GM13976 (cell line): ENCODE data around the gene EML6.
A peak's percentile ranks its signal among the peaks of the same experiment; 100 is the strongest.

Experiments
- DNase-seq: peaks from one replicate; pipeline ENCODE4 v3.0.0; 2012; ENCODE audit warnings: low spot score
- CTCF ChIP-seq: IDR thresholded peaks from 2 replicates; pipeline ENCODE4 v1.5.1; 2012; ENCODE audit warnings: borderline replicate concordance, mild to moderate bottlenecking; ENCODE audit not compliant: insufficient read depth; ENCODE audit errors: extremely low read depth, missing control alignments, control extremely low read depth
- in situ Hi-C: fragments of 300-500 bp; cut with MboI; formaldehyde crosslinking; loops from one replicate; pipeline ENCODE4 v1.12.0; 2022; ENCODE audit warnings: low sequenced_read_pairs, mixed read lengths, inconsistent platforms; ENCODE audit not compliant: unreplicated experiment

The EML6 gene

GRCh38 chr2:55010149-55010591, 286.7 kb downstream of the EML6 start:
- no peak for TF ChIP-seq CTCF
- DNase-seq = peak; percentile 24
- in situ Hi-C loops = loop anchor here (10.0 kb wide), 1 partner anchor 155 kb away; no protein-coding TSS in a partner anchor

DNA sequence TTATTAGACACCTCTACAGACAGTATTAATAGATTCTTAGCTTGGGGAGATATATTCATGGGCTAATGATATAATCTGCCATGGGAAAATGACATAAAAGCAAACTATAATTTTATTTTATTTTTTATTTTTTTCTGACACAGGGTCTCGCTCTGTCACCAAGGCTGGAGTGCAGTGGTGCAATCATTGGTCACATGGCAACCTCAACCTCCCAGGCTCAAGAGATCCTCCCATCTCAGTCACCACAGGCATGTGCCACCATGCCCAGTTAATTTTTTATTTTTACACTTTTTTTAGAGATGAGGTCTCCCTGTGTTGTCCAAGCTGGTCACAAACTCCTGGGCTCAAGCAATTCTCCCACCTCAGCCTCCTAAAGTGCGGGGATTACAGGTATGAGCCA, 287.5 kb downstream of the EML6 start:
- in situ Hi-C loops = loop anchor here (10.0 kb wide), 1 partner anchor 154 kb away; no protein-coding TSS in a partner anchor
- no peak for DNase-seq

GRCh38 chr2:55011831-55012671, 288.6 kb downstream of the EML6 start:
- TF ChIP-seq CTCF = no peak
- in situ Hi-C loops = loop anchor here (10.0 kb wide), 1 partner anchor 153 kb away; no protein-coding TSS in a partner anchor
- no peak for DNase-seq

More for the DNA sequence above, 287.5 kb downstream of the EML6 start:
- no peak for TF ChIP-seq CTCF

GRCh38 chr2:55012672-55013484, 289.4 kb downstream of the EML6 start:
- in situ Hi-C loops = loop anchor here (10.0 kb wide), 1 partner anchor 152 kb away; no protein-coding TSS in a partner anchor
- DNase-seq = no peak
- TF ChIP-seq CTCF = no peak

- in situ Hi-C loops = loop anchor here (10.0 kb wide), 1 partner anchor 151 kb away; no protein-coding TSS in a partner anchor
- TF ChIP-seq CTCF = no peak
- DNase-seq = no peak
These were observed 290.5 kb downstream of the EML6 start for GRCh38 chr2:55013936-55014335.
